CD4-positive, alpha-beta T cell treated with Interleukin-17A for 1 hour (primary cell): ENCODE measurements around the gene ACSS1.

Experiments
- DNase-seq: peaks from one replicate; pipeline ENCODE4 v3.0.0-alpha.2; 2020

Gene ACSS1

GRCh38 chr20:24970030-24970553 is 87.8 kb downstream of the ACSS1 start:
- no peak for DNase-seq

DNA sequence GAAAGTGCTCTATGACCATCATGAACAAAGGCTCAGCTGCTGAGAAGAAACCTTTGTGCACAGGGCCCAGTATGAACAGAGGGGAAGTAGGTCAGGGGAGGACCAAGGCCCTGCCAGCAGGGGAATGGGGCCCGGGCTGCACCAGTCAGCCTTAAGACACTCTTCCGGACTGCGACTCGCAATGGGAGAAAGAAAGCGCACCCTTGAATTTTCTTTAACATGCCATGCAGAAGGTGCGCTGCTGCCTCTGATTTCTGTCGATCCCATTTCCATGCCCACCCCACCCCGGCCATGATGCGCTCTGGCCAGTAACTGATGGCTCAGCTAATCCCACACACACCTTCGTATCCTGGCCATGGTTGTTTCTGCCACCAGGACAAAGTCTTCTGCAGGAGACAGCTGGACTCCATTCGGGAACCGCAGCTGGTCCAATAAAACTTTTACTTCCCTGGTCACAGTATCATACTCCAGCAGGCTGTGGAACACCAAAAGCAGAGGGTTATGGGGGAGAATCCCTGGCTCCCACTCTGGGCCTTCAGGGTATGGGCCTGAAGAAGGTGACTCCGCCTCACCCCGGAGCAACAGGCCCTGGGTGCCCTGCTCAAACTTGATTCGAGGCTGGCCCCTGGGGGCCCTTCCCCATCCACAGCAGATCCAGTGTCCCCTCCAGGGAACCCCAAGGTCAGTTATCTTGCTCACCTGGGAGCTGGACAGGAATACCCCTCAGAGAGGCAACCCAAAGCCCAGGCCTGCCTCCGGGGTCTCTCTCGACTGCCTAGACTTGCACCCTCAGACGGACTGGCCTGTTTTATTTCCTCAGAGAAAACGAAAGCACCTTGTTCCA is 88.5 kb downstream of the ACSS1 start:
- DNase-seq = no peak

GRCh38 chr20:24968278-24968800 is 89.6 kb downstream of the ACSS1 start:
- no peak for DNase-seq

- DNase-seq = no peak
These were observed 91.5 kb downstream of the ACSS1 start for GRCh38 chr20:24966317-24967012.

- DNase-seq = no peak
These were observed 92.6 kb downstream of the ACSS1 start for GRCh38 chr20:24965065-24965919.

- DNase-seq = no peak
These were observed 93.5 kb downstream of the ACSS1 start for GRCh38 chr20:24964506-24964840.

DNA sequence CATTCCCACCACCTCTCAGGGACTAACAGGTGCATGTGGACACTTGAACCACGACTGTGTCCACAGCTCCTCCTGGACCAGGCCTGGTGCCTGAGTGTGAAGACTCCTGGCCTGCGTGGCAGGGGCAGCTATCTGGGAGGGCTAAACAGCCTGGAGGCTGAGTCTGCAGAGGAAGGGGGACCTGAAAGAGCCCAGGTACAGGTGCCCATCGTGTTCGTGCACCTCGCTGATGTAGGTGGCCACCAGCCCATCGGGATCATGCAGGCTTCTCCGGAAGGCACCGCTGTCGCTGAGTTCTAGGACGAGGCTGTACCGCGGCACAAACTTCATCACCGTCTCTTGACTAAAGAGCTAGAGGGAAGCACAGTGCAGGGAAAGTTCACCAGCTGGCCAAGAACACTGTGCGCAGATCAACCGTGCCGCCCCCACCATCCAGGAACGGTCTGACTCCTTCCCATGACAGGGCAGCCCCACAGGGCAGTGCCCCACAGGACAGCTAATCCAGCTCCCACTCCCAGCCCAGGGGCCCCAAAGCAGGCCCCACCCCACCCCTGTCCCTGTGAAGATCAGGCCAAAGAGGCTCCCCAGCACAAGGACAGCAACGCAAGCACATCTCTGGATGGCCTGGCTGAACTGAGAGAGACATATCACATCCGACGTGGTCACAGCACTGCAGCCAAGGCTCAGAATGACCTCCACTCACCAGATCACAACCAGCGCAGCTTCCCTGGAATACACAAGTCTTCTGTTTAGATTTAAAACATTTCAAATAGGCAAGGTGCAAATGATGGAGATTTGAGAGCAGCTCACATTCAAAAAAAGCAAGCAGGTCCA is 94.0 kb downstream of the ACSS1 start:
- no peak for DNase-seq

GRCh38 chr20:24962510-24962909 is 95.4 kb downstream of the ACSS1 start:
- no peak for DNase-seq

- DNase-seq = no peak
These were observed 95.8 kb downstream of the ACSS1 start for GRCh38 chr20:24962182-24962492.

GRCh38 chr20:24961384-24962181 is 96.4 kb downstream of the ACSS1 start:
- no peak for DNase-seq

DNA sequence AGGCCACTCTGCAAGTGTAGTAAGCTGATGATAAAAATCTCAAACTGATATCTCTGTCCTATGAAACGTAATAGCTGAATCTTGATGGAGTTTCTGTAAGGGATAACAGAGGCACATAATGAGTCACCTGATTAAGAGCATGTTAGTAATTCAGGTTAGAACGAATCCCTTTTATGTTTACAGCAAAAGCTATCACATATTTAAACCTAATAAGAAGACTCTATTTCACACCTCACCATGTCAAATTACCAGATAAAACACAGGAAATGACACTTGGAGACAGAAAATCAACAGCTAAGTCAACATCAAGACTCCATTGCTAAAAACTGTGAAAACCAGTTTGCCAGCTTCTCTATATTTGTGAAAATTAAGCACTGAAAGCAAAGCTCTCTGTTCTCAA is 97.1 kb downstream of the ACSS1 start:
- DNase-seq = peak; percentile 76

GRCh38 chr20:24960302-24960801 is 97.6 kb downstream of the ACSS1 start:
- DNase-seq = no peak

- DNase-seq = peak; percentile 22
These were observed 98.2 kb downstream of the ACSS1 start for GRCh38 chr20:24959591-24960301.

- no peak for DNase-seq
These were observed 99.2 kb downstream of the ACSS1 start for GRCh38 chr20:24958506-24959385.

DNA sequence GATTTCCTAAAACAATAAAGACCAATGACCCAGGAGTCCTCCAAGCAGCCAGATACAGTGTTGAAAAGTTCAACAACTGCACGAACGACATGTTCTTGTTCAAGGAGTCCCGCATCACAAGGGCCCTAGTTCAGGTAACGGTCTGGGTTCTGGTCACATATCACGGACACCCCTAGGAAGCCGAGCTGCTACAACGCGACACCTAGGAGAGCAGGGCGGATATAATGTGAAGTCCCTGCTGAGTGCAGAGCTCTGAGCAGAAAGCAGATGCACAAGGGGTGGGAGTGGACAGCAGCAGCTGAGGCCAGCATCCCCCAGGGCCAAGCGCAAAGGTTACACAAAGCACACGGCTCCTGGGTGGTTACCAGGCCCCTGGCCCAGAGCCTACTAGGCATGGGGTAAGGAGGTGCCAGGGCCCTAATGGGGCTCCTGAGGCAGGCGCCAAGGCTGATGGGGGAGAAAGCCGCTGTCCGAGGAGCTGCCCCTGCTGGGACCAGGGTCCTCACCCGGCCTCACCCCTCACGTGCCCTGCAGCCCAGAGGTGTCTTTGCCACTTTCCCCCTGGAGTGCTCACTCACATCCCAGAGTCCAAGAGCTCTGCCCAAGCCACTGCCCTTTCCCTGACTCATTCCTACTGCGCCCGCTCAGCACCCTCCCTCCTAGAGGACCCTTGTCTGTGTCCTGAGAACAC is 100.5 kb downstream of the ACSS1 start:
- DNase-seq = no peak
